MCF 10A (cell line): ENCODE results near the gene PDGFD. TPM values are rescaled to one million over a fixed set of nuclear protein-coding genes. Genes with fewer than 3 reads are reported as not detected.
A peak's percentile ranks its signal among the peaks of the same experiment; 100 is the strongest.

Experiments
- Bru-seq: library from RNA; stranded (reverse); fragments of 400-500 nt; gene quantifications from one replicate; lab custom pipeline; 2021; lab: Mats Ljungman, UMichigan
- BruChase-seq, 2 experiments: library from RNA; stranded (reverse); fragments of 400-500 nt; gene quantifications; one replicate each; lab custom pipeline; 2021; lab: Mats Ljungman, UMichigan
- BruUV-seq: library from RNA; stranded (reverse); fragments of 400-500 nt; replicated peaks from 2 replicates; lab custom pipeline; 2021; lab: Mats Ljungman, UMichigan
- CTCF ChIA-PET: fragments of 300-600 bp; sonication (Branson Sonifier 250); formaldehyde crosslinking; extraction: SDS; loops from one replicate; lab custom pipeline; 2021; ENCODE audit warnings: antibody characterized with exemption, inconsistent platforms; lab: Yijun Ruan, JAX
- POLR2A ChIA-PET: fragments of 300-600, 350-650 bp; sonication (Branson Sonifier 250); formaldehyde crosslinking; extraction: SDS; loops from one replicate; lab custom pipeline; 2020; ENCODE audit warnings: antibody characterized with exemption, inconsistent platforms; lab: Yijun Ruan, JAX
- DNase-seq: peaks from one replicate; pipeline ENCODE4 v3.0.0-alpha.2; 2018; ENCODE audit not compliant: unreplicated experiment
- H3K27ac Mint-ChIP-seq: one replicate; pipeline ENCODE4 v1.8.0; 2022; ENCODE audit warnings: mild to moderate bottlenecking, low read depth, mixed read lengths; ENCODE audit not compliant: unreplicated experiment
- H3K27me3 Mint-ChIP-seq: one replicate; pipeline ENCODE4 v1.8.0; 2022; ENCODE audit warnings: mixed read lengths; ENCODE audit not compliant: insufficient read depth, unreplicated experiment
- H3K36me3 Mint-ChIP-seq: one replicate; pipeline ENCODE4 v1.8.0; 2022; ENCODE audit warnings: mild to moderate bottlenecking, moderate library complexity, mixed read lengths; ENCODE audit not compliant: insufficient read depth, unreplicated experiment
- H3K4me1 Mint-ChIP-seq: one replicate; pipeline ENCODE4 v1.8.0; 2022; ENCODE audit warnings: mixed read lengths; ENCODE audit not compliant: insufficient read depth, unreplicated experiment
- H3K4me3 Mint-ChIP-seq: one replicate; pipeline ENCODE4 v1.8.0; 2022; ENCODE audit warnings: mild to moderate bottlenecking, moderate library complexity, mixed read lengths; ENCODE audit not compliant: unreplicated experiment
- H3K9me3 Mint-ChIP-seq: one replicate; pipeline ENCODE4 v1.8.0; 2022; ENCODE audit warnings: mixed read lengths; ENCODE audit not compliant: unreplicated experiment
- intact Hi-C: fragments of 100-400 bp; cut with micrococcal nuclease; formaldehyde crosslinking; loops from 2 replicates; pipeline ENCODE4 v1.14.1; 2022
- long read RNA-seq: library from polyadenylated mRNA; stranded (forward); transcript quantifications from one replicate; pipeline ENCODE4 v2.0.0, GENCODE V29; 2022
- total RNA-seq: library from RNA; stranded (reverse); gene quantifications from 2 replicates; pipeline ENCODE4 v1.2.3, GENCODE V29; 2022
- TF ChIP-seq, protein P1 (sequence below): fragments of 200-600 bp; IDR thresholded peaks from one replicate; pipeline ENCODE4 v1.8.0; 2022; ENCODE audit warnings: antibody characterized with exemption, mild to moderate bottlenecking; ENCODE audit not compliant: unreplicated experiment

Gene PDGFD
- total RNA-seq, result 0.27 and 0.61 TPM in 2 replicates
- percentile 19 among the genes with signal in this experiment for Bru-seq, nascent RNA
- percentile 13 among the genes with signal in this experiment for BruChase-seq, experiment 1, labeled RNA remaining after a 6-hour chase
- percentile 15 among the genes with signal in this experiment for BruChase-seq, experiment 2, labeled RNA remaining after a 2-hour chase
- long read RNA-seq, full-length matches to known transcripts, result 2 of 2 reads
- long read RNA-seq, partial matches to known transcripts, result 0 of 2 reads
- long read RNA-seq, other reads (novel, unspliced or antisense), result 0 of 2 reads

GRCh38 chr11:104164028-104164520 is at the start of gene PDGFD:
PDGFD (minus strand) TSS chr11:104164147.
- intact Hi-C loops, result no loop called here
- CTCF ChIA-PET, result interaction anchor here (0.5 to 4.1 kb wide), 22 partner anchors 8 to 1699 kb away, joined by 3 to 24 read pairs (median 3); no protein-coding TSS in a partner anchor

GRCh38 chr11:104206936-104207335 is 43.0 kb upstream of the PDGFD start:
- intact Hi-C loops, result no loop called here
- POLR2A ChIA-PET, result no interaction called here
- Mint-ChIP-seq H3K27me3 (no peaks in the 10 kb centered on the region), H3K27ac (no peak overlapping the region), H3K9me3 (peaks cover 6% of the 10 kb centered on the region), H3K36me3 (no peaks in the 10 kb centered on the region), H3K4me3 (no peak overlapping the region), H3K4me1 (no peaks in the 10 kb centered on the region)
- BruUV-seq, result no TSS peak
- no peak for DNase-seq
- CTCF ChIA-PET, result interaction anchor here (1.2 kb wide), 1 partner anchor 42 kb away, joined by 3 read pairs; no protein-coding TSS in a partner anchor
- TF ChIP-seq, protein P1, sequence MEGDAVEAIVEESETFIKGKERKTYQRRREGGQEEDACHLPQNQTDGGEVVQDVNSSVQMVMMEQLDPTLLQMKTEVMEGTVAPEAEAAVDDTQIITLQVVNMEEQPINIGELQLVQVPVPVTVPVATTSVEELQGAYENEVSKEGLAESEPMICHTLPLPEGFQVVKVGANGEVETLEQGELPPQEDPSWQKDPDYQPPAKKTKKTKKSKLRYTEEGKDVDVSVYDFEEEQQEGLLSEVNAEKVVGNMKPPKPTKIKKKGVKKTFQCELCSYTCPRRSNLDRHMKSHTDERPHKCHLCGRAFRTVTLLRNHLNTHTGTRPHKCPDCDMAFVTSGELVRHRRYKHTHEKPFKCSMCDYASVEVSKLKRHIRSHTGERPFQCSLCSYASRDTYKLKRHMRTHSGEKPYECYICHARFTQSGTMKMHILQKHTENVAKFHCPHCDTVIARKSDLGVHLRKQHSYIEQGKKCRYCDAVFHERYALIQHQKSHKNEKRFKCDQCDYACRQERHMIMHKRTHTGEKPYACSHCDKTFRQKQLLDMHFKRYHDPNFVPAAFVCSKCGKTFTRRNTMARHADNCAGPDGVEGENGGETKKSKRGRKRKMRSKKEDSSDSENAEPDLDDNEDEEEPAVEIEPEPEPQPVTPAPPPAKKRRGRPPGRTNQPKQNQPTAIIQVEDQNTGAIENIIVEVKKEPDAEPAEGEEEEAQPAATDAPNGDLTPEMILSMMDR, result no peak

More at GRCh38 chr11:104164028-104164520, at the start of gene PDGFD:
- Mint-ChIP-seq H3K27ac (no peak within 1 kb of the TSS), H3K4me3 (peak within 1 kb of the TSS; percentile 81), H3K36me3 (no peaks in the 10 kb centered on the region), H3K27me3 (no peaks in the 10 kb centered on the region), H3K9me3 (no peaks in the 10 kb centered on the region), H3K4me1 (no peaks in the 10 kb centered on the region)
- POLR2A ChIA-PET, result interaction anchor here (0.6 to 3.1 kb wide), 20 partner anchors 11 to 1699 kb away, joined by 3 to 12 read pairs (median 4); no protein-coding TSS in a partner anchor
- DNase-seq, result peak; percentile 35
- no TSS peak for BruUV-seq
- TF ChIP-seq, protein P1, result no peak

DNA sequence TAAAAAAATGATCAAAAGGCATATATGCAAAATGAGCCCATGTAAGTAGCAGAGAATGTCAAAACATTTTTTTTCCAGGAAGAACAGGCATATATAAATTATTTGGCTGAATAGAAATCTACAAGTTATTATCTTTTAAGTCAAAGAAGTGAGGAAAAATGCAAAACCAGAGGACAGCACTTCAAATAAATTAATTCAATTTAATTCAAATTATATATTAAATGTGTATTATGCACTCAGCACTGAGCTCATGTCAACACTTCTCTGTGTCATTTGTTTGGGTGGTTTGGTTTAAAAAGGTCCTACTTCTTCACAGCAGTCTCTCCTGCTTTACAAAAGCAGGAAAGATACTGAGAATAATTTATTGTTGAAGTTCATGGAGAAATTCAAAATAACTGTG is 41.9 kb upstream of the PDGFD start:
- intact Hi-C loops, result no loop called here
- no peaks in the 10 kb centered on the region for H3K9me3 Mint-ChIP-seq
- DNase-seq, result no peak
- no peak overlapping the region for H3K27ac Mint-ChIP-seq
- no peaks in the 10 kb centered on the region for H3K4me1 Mint-ChIP-seq
- CTCF ChIA-PET, result interaction anchor here (0.6 to 1.2 kb wide), 2 partner anchors 41 to 1375 kb away, joined by 3 read pairs; no protein-coding TSS in a partner anchor
- TF ChIP-seq, protein P1, result no peak
- H3K27me3 Mint-ChIP-seq, result no peaks in the 10 kb centered on the region
- POLR2A ChIA-PET, result no interaction called here
- H3K36me3 Mint-ChIP-seq, result no peaks in the 10 kb centered on the region
- no TSS peak for BruUV-seq
- no peak overlapping the region for H3K4me3 Mint-ChIP-seq

GRCh38 chr11:104200688-104201087 is 36.7 kb upstream of the PDGFD start:
- POLR2A ChIA-PET, result no interaction called here

More at GRCh38 chr11:104200688-104201087, 36.7 kb upstream of the PDGFD start:
- Mint-ChIP-seq H3K9me3 (no peaks in the 10 kb centered on the region), H3K36me3 (no peaks in the 10 kb centered on the region), H3K27ac (no peak overlapping the region), H3K4me1 (no peaks in the 10 kb centered on the region), H3K4me3 (no peak overlapping the region), H3K27me3 (no peaks in the 10 kb centered on the region)
- DNase-seq, result no peak
- CTCF ChIA-PET, result no interaction called here
- intact Hi-C loops, result no loop called here
- BruUV-seq, result no TSS peak
- TF ChIP-seq, protein P1, result no peak
